ENCODE results near the gene MARCO.

- TF ChIP-seq FOXA1 (IDR thresholded peaks at IDR 0.05) (no peak), PKNOX1 (IDR thresholded peaks at IDR 0.05) (no peak), ELF4 (IDR thresholded peaks at IDR 0.05) (no peak), TARDBP (IDR thresholded peaks at IDR 0.05) (no peak)
These were observed 62.6 kb downstream of the MARCO start for GRCh38 chr2:119004602-119005001.

Measured in HEK293T (cell line).